Measurements from ENCODE around the gene SMU1. TPM values are rescaled to one million over a fixed set of nuclear protein-coding genes. Genes with fewer than 3 reads are reported as not detected.

Gene SMU1
- total and polyA plus RNA-seq, 2 of the 13 experiments (the other 11 are each of a cell fraction or from before 2014, with no cell fraction given): 12.9 to 36.6 TPM

- TF ChIP-seq ZNF407 (CRISPR knock-in tag; IDR thresholded peaks at IDR 0.05; ENCODE audit: not compliant biosample characterization) (no peak), ZNF792 (CRISPR knock-in tag; IDR thresholded peaks at IDR 0.05) (no peak), E2F1 (CRISPR knock-in tag; IDR thresholded peaks at IDR 0.05) (no peak)
Measured at GRCh38 chr9:33017283-33018041, 59.0 kb downstream of the SMU1 start (continued).
